Skeletal muscle satellite cell (primary cell): ENCODE data around the gene CAMTA1.

Experiments
- H3K27me3 ChIP-seq: 2 replicates; pipeline ENCODE4 v1.7.0; 2013; ENCODE audit warnings: low read length; ENCODE audit not compliant: control insufficient read depth, insufficient read depth
- H3K36me3 ChIP-seq: 2 replicates; pipeline ENCODE4 v1.7.0; 2013; ENCODE audit warnings: mild to moderate bottlenecking, control low read depth, low read length; ENCODE audit not compliant: insufficient read depth
- H3K4me1 ChIP-seq: 2 replicates; pipeline ENCODE4 v1.7.0; 2013; ENCODE audit warnings: low read length; ENCODE audit not compliant: control insufficient read depth, insufficient read depth
- H3K4me2 ChIP-seq: 2 replicates; pipeline ENCODE4 v1.7.0; 2013; ENCODE audit warnings: mild to moderate bottlenecking, low read length
- H3K4me3 ChIP-seq: 2 replicates; pipeline ENCODE4 v1.7.0; 2013; ENCODE audit warnings: low read length
- H3K9ac ChIP-seq: 2 replicates; pipeline ENCODE4 v1.7.0; 2013; ENCODE audit warnings: mild to moderate bottlenecking, low read depth, low read length, moderate library complexity
- H3K9me3 ChIP-seq: replicated peaks from 2 replicates; pipeline ENCODE4 v1.7.0; 2013; ENCODE audit warnings: mild to moderate bottlenecking, control low read depth, low read length

The CAMTA1 gene

DNA sequence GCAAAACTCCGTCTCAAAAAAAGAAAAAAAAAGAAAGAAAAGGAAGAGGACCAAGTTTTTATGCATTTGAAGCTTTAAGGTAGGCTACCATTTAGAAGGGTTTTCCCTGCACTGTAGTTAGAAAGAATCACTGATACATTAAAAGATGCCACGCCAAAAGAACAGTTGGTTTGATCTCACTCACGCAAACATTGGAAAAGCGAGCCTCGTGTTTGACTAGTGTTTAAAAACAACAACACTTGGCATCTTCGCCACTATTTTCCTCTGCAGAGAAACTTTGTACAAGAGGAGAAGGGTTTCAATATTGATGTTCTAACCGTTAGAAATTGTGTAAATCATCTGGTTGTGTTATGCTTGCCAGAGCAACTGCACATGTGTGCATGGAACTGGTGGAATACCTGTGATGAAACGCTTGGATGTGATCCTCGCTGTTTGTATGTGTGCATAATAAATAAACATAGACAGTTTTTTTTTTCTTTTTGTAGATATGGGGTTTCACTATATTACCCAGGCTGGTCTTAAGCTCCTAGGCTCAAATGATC, 24.0 kb upstream of the CAMTA1 start:
- Histone ChIP-seq H3K27me3 (peaks cover 11% of the 10 kb centered on the region), H3K36me3 (no peaks in the 10 kb centered on the region), H3K4me1 (no peaks in the 10 kb centered on the region), H3K9ac (no peak overlapping the region), H3K9me3 (no peaks in the 10 kb centered on the region), H3K4me2 (no peak overlapping the region), H3K4me3 (no peak overlapping the region)

DNA sequence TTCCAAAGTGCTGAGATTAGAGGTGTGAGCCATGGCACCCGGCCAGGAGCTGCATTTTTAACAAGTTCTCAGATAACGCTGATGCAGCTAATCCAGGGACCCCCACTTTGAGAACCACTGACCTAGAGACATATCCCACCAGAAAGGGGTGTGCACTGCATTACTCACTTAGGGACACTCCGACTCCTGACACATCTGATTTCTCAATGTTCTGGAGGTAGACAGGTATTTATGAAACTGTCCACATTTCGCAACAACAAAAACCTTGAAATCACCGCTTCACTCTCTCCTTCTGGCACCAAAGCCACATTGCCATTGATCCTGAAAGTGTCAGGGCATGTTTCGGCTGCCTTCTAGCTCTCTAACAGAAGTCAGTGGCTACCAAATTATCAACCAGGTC, 23.2 kb upstream of the CAMTA1 start:
- Histone ChIP-seq H3K4me3 (no peak overlapping the region), H3K36me3 (no peaks in the 10 kb centered on the region), H3K9ac (no peak overlapping the region), H3K4me1 (no peaks in the 10 kb centered on the region), H3K27me3 (peaks cover 5% of the 10 kb centered on the region), H3K9me3 (no peaks in the 10 kb centered on the region), H3K4me2 (no peak overlapping the region)

DNA sequence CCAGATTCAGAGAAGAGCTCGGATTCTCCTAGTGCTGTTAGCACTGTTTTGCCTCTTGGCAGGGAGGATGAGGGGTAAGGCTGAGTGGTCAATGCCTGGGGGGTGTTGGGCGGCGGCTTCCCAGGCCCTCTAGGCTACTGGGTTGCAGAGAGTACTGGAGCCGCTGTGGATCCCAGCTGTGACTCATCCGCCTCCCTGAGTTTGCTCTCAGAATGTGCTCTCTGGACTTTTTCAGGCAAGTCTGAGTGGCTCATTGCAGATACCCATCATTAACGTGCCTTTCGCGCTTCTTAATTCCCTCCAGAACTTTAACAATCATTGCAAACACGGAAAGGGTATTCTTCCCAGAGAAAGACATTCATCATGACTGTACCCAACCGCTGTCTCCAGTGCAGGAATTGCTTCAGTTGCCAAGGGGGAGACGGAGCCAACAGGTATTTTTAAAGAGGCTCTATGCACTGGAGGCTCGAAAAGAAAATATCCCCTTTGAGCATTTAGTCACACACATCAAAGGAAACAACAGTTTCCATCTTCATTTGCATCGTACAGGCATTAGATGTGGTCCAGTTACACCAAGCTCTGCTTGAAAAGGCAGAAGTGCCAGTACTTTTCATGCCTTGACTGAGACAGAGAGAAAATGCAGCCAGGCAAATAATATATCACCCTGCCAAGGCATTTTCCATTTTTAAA, 14.4 kb upstream of the CAMTA1 start:
- Histone ChIP-seq H3K36me3 (no peaks in the 10 kb centered on the region), H3K9ac (no peak overlapping the region), H3K27me3 (peaks cover 15% of the 10 kb centered on the region), H3K4me3 (no peak overlapping the region), H3K4me2 (peak overlapping the region; percentile 37), H3K4me1 (peaks cover 4% of the 10 kb centered on the region), H3K9me3 (no peaks in the 10 kb centered on the region)

DNA sequence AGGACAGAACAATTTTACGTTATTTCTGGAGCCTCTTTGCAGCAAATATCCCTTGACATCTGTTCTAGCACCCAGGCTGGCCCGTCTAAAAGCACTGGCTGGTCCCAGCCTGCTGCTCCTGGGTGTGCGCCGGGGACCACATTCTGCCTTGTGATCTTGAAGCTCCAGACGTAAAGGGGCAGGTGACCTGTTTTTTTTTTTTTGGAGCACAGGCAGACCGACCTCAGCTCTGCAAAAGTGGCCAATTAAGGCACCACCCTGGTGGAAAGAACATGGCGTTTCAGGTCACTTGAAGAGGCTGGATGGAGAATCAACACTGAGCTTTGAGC, 13.8 kb upstream of the CAMTA1 start:
- no peak overlapping the region for H3K4me3 ChIP-seq
- H3K4me1 ChIP-seq: peaks cover 4% of the 10 kb centered on the region
- peaks cover 15% of the 10 kb centered on the region for H3K27me3 ChIP-seq
- H3K4me2 ChIP-seq: no peak overlapping the region
- no peaks in the 10 kb centered on the region for H3K36me3 ChIP-seq
- no peaks in the 10 kb centered on the region for H3K9me3 ChIP-seq
- H3K9ac ChIP-seq: no peak overlapping the region

DNA sequence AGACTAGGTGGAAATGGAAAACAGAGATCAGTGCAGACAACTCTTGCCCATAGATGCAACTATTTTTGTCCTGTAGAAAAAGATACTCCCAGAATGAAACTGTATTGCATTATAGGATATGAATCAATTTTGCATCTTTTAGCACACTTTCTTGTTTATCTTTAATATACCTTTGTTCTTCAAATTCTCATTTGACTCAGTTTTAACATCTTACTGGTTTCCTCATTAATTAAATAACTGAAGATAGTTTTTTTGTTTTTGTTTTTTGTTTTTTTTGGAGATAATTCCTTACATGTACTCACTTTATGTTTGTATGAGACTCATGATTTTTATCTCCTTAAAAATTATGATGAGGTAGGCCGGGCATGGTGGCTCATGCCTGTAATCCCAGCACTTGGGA, 10.9 kb upstream of the CAMTA1 start:
- H3K9ac ChIP-seq: no peak overlapping the region
- no peaks in the 10 kb centered on the region for H3K36me3 ChIP-seq
- H3K4me2 ChIP-seq: no peak overlapping the region
- peaks cover 4% of the 10 kb centered on the region for H3K4me1 ChIP-seq
- H3K4me3 ChIP-seq: no peak overlapping the region
- H3K9me3 ChIP-seq: no peaks in the 10 kb centered on the region
- peaks cover 6% of the 10 kb centered on the region for H3K27me3 ChIP-seq

DNA sequence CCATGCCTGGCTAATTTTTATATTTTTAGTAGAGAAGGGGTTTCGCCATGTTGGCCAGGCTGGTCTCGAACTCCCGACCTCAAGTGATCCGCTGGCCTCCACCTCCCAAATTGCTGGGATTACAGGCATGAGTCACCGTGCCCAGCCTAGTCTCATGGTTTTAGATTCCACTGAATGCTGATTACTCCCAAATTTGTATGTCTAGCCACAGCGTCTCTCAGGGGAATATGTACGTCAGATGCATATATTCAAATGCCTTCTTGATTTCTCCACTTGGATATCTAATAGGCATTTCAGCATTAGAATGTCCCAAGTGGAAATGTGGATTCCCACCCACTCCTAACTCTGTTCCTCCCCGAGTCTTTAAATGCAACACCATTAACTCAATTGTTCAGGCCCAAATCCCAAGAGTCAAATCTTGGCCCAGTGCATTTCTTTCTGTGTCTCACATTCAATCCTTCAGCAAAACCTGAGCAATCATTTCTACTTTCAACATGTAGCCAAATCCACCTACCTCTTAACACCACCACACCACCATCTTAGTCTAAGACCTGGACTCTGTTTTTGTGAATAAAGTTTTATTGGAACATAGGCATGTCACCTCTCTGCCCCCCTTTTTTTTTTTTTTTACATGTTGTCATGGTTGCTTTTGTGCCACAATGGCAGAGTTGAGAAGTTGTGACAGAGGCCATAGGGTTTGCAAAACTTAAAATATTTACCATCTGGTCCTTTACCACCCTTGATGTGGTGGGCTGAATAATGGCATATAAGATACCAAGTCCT, 9.8 kb upstream of the CAMTA1 start:
- H3K27me3 ChIP-seq: peaks cover 6% of the 10 kb centered on the region
- H3K4me1 ChIP-seq: peaks cover 4% of the 10 kb centered on the region
- no peaks in the 10 kb centered on the region for H3K9me3 ChIP-seq
- H3K4me3 ChIP-seq: no peak overlapping the region
- H3K4me2 ChIP-seq: no peak overlapping the region
- H3K9ac ChIP-seq: no peak overlapping the region
- no peaks in the 10 kb centered on the region for H3K36me3 ChIP-seq

DNA sequence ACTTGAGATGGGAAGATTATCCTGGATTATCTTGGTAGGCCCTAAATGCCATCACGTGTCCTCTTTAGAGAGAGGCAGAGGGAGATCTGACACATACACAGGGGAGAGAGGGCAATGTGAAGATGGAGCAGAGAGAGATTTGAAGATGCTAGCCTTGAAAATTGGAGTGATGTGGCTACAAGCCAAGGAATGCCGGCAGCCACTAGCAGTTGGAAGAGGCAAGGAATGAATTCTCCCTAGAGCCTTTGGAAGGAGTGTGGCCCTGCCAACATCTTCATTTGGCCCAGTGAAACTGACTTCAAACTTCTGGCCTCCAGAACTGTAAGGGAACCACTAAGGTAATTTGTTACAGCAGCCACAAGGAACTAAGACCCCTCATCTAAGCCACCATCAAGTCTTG, 8.9 kb upstream of the CAMTA1 start:
- Histone ChIP-seq H3K4me2 (no peak overlapping the region), H3K27me3 (peaks cover 2% of the 10 kb centered on the region), H3K4me3 (no peak overlapping the region), H3K4me1 (no peaks in the 10 kb centered on the region), H3K9me3 (no peaks in the 10 kb centered on the region), H3K9ac (no peak overlapping the region), H3K36me3 (no peaks in the 10 kb centered on the region)

DNA sequence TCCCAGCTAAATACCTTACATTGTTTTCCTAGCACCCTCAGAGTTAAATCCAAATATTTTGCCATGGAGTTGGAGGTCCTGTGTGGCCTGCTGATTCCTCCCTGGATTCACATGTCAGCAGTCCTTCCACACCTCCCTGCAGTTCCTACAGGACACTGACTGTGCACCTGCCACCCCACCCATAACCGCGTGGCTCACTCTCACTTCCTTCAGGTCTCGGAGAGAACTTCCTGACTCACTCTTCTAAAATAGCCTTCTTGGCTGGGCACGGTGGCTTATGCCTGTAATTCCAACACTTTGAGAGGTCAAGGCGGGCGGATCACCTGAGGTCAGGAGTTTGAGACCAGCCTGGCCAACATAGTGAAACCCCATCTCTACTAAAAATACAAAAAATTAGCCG, 8.4 kb upstream of the CAMTA1 start:
- Histone ChIP-seq H3K4me1 (no peaks in the 10 kb centered on the region), H3K36me3 (no peaks in the 10 kb centered on the region), H3K9ac (no peak overlapping the region), H3K4me2 (no peak overlapping the region), H3K9me3 (no peaks in the 10 kb centered on the region), H3K27me3 (peaks cover 2% of the 10 kb centered on the region), H3K4me3 (no peak overlapping the region)

DNA sequence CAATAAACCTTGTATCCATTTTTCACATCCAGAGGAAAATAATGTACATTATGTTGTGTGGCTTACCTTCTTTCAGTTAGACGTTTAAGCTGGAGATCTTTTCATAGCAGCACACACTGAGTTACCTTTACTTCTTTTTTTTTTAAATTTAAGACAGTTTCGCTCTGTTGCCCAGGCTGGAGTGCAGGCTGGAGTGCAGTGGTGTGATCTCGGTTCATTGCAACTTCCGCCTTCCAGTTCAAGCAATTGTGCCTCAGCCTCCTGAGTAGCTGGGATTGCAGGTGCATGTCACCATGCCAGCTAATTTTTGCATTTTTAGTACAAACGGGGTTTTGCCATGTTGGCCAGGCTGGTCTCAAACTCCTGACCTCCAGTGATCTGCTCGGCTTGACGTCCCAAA, 7.4 kb upstream of the CAMTA1 start:
- Histone ChIP-seq H3K27me3 (no peaks in the 10 kb centered on the region), H3K4me1 (no peaks in the 10 kb centered on the region), H3K4me2 (no peak overlapping the region), H3K9me3 (no peaks in the 10 kb centered on the region), H3K36me3 (no peaks in the 10 kb centered on the region), H3K4me3 (no peak overlapping the region), H3K9ac (no peak overlapping the region)

DNA sequence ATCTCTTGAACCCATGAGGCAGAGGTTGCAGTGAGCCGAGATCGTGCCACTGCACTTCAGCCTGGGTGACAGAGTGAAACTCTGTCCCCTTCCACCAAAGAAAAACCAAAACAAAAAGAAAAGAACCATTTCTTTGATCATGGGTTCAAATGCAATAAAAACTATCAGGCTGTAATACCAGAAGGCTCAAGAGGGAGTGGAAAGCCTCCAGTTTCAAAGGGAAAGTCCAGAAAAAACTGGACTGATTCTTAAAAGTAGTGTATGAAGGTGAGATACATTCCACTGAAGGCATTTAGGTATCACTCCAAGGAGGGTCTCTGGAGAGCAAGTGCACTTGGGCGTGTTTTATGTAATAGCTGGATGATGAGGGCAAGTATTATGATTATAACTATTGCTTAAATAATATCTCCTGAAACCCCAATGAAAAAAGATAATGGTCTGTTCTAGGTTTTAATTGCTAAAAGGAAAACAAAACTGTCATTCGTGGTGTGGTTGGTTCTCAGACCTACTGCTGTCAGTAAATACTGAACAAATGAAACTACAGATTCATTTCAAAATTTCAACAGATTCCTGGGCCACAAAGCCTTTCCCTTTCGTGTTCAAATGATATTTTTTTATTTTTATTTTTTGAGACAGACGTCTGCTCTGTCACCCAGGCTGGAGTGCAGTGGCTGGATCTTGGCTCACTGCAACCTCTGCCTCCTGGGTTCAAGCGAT, 6.0 kb upstream of the CAMTA1 start:
- Histone ChIP-seq H3K9me3 (no peaks in the 10 kb centered on the region), H3K4me3 (no peak overlapping the region), H3K27me3 (no peaks in the 10 kb centered on the region), H3K4me1 (peaks cover 7% of the 10 kb centered on the region), H3K4me2 (no peak overlapping the region), H3K9ac (no peak overlapping the region), H3K36me3 (no peaks in the 10 kb centered on the region)

DNA sequence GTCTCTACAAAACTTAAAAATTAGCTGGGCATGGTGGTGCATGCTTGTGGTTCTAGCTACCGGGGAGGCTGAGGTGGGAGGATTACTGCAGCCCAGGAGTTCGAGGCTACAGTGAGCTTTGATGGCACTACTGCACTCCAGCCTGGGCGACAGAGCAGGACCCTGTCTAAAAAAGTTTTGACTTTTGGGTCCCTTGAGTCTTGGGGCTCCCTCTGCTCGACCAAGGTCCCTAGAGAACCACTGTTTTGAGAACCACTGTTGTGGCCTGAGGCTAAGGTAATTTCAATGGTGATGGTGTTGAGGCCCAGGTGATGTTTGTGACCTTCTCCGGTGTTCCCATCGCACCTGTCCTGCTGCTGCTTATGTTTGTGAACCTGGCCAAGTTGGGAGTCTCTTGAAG, 3.1 kb upstream of the CAMTA1 start:
- no peaks in the 10 kb centered on the region for H3K9me3 ChIP-seq
- no peak overlapping the region for H3K4me3 ChIP-seq
- H3K9ac ChIP-seq: no peak overlapping the region
- H3K4me1 ChIP-seq: peaks cover 16% of the 10 kb centered on the region
- no peak overlapping the region for H3K4me2 ChIP-seq
- H3K36me3 ChIP-seq: no peaks in the 10 kb centered on the region
- H3K27me3 ChIP-seq: no peaks in the 10 kb centered on the region
